Measurements from ENCODE around the gene TCHHL1.

DNA sequence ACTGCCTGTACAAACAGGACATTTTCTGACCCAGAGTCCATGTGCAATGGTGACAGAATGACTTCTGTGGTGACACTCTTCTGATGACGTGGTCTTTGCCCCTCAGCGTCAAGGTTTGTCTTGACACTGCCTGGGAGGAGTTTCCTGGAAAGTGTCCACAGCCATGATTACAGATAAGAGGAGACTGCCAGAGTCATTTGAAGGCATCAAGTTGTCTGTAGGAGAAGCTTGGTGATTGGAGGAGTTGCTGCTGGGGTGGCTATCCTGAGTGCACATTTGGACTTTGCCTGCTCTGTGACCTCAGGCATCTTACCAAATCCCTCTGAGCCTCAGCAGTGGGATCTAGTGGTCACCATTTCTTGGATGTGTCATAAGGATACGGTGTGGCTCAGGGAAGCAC, 17.7 kb downstream of the TCHHL1 start:
- TF ChIP-seq, protein P1, sequence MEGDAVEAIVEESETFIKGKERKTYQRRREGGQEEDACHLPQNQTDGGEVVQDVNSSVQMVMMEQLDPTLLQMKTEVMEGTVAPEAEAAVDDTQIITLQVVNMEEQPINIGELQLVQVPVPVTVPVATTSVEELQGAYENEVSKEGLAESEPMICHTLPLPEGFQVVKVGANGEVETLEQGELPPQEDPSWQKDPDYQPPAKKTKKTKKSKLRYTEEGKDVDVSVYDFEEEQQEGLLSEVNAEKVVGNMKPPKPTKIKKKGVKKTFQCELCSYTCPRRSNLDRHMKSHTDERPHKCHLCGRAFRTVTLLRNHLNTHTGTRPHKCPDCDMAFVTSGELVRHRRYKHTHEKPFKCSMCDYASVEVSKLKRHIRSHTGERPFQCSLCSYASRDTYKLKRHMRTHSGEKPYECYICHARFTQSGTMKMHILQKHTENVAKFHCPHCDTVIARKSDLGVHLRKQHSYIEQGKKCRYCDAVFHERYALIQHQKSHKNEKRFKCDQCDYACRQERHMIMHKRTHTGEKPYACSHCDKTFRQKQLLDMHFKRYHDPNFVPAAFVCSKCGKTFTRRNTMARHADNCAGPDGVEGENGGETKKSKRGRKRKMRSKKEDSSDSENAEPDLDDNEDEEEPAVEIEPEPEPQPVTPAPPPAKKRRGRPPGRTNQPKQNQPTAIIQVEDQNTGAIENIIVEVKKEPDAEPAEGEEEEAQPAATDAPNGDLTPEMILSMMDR (IDR thresholded peaks at IDR 0.05): no peak
- TF ChIP-seq POLR2A (IDR thresholded peaks at IDR 0.05) (no peak), POLR2AphosphoS5 (IDR thresholded peaks at IDR 0.05) (no peak), EP300 (IDR thresholded peaks at IDR 0.05; ENCODE audit: low read depth) (no peak)
